Measurements from ENCODE around the gene FGFR3.

The FGFR3 gene

GRCh38 chr4:1785592-1785991, 7.5 kb upstream of the FGFR3 start:
- in situ Hi-C loops (cut with MboI; ENCODE audit: low pct_unique_long_range_greater_than_20kb, low sequenced_read_pairs, unreplicated experiment): no loop called here
- no peak for DNase-seq (ENCODE audit: low spot score)
- TF ChIP-seq, protein P1, sequence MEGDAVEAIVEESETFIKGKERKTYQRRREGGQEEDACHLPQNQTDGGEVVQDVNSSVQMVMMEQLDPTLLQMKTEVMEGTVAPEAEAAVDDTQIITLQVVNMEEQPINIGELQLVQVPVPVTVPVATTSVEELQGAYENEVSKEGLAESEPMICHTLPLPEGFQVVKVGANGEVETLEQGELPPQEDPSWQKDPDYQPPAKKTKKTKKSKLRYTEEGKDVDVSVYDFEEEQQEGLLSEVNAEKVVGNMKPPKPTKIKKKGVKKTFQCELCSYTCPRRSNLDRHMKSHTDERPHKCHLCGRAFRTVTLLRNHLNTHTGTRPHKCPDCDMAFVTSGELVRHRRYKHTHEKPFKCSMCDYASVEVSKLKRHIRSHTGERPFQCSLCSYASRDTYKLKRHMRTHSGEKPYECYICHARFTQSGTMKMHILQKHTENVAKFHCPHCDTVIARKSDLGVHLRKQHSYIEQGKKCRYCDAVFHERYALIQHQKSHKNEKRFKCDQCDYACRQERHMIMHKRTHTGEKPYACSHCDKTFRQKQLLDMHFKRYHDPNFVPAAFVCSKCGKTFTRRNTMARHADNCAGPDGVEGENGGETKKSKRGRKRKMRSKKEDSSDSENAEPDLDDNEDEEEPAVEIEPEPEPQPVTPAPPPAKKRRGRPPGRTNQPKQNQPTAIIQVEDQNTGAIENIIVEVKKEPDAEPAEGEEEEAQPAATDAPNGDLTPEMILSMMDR (IDR thresholded peaks at IDR 0.05; ENCODE audit: extremely low read depth, insufficient read depth, missing control alignments): no peak

DNA sequence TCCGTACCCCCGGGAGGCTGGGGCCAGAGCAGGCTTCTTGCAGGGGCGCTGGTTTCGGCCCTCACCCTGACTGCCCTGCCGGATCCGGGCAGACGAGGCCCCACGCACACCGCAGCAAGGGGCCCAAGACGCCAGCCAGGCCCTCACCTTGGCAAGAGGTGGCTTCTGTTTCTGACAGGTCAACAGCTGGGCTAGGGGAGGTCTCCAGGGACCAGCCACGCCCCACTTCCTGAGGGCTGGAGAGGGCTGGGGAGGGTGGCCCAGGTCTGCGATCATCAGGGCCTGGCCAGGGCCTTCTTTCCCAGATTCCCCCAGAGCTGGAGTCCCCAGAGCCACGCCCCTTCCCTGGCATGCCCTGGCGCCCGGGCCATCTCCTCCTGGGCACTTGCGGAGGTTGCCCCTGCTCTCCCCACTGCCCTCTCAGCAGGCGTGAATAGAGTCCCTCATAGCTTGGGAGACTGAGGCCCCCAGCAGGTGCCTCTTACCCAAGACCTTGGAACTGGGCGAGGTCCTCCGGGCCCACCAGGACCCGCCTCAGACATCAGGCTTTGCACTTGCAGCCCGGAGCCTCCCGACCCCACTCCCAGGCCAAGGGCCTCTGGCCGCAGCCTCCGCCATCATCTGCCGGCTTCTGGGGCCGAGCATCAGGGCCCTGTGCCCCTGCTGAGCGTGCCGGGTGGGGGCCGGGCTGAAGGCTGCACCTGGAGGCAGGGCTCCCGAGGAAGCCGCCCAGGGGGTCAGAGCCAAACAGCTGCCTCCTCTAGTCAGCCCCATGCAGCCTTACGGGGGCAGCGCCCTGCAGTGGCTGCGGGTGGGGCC, 6.3 kb upstream of the FGFR3 start:
- TF ChIP-seq, protein P1 (IDR thresholded peaks at IDR 0.05; ENCODE audit: extremely low read depth, insufficient read depth, missing control alignments): no peak
- no peak for DNase-seq (ENCODE audit: low spot score)
- in situ Hi-C loops (cut with MboI; ENCODE audit: low pct_unique_long_range_greater_than_20kb, low sequenced_read_pairs, unreplicated experiment): no loop called here

DNA sequence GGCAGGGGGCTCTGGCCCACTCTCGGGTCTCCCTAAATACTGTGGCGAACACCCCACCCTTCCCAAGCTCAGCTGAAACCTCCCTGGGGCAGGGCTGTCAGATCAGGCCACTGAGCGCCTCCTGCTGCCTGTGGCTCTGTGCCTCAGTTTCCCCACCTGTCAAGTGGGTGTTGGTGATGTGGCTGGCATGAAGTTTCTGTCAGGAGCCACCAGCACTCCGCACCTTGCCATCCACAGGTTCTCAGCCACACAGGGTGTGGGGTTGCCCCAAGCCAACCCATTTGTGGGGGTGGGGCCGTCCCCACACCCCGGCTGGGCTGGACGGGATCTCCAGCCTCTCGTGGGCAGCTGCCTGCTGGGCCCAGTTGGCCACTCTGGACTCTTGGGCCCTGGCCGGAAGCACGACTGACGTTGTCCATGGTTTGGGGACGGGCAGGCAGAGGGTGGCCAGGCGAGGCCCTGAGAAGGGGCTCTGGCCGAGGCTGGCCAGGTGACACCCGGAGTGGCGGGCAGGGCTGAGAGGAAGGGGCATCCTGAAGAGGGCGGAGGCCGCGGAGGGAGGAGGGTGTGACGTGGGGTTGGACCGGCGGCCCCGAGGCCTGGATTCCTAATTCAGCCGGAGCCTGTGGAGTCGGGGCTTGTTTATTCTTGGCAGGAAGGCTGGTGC, 5.5 kb upstream of the FGFR3 start:
- TF ChIP-seq, protein P1 (IDR thresholded peaks at IDR 0.05; ENCODE audit: extremely low read depth, insufficient read depth, missing control alignments): no peak
- in situ Hi-C loops (cut with MboI; ENCODE audit: low pct_unique_long_range_greater_than_20kb, low sequenced_read_pairs, unreplicated experiment): no loop called here

DNA sequence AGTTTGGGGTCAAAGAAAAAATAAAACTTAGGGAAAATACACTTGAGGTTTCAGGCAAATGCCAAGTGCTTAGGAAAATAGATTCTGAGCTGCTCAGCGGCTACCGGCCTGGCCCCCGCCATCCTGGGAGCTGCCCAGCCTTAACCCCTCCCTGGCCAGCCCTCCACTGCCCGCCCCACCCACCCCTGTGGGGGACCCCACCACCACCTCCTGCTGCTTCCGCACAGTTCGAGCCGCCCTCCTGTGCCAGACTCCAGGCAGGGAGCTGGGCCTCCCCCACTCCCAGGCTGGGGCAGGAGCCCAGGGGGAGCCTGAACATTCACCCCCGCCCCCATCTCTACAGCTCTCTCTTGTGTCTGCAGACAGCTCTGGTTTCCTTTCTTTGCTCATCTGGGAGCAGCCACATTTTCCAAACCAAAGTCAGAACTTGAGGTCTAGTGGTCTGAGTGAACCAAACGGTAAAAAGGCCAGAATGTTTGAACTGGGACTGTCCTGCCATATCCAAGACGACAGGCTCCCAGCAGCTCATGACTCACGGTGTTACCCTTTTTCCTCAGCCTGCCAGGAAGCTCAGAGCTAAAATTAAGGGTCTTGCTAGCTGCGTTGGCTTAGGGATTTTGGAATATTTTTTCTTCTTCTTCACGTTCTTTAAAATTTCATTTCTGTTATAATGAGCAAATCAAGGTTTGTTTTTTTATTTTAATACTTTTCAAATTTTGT, 4.7 kb upstream of the FGFR3 start:
- in situ Hi-C loops (cut with MboI; ENCODE audit: low pct_unique_long_range_greater_than_20kb, low sequenced_read_pairs, unreplicated experiment): no loop called here
- TF ChIP-seq, protein P1 (IDR thresholded peaks at IDR 0.05; ENCODE audit: extremely low read depth, insufficient read depth, missing control alignments): no peak
- no peak for DNase-seq (ENCODE audit: low spot score)

More for the DNA sequence above, 5.5 kb upstream of the FGFR3 start:
- no peak for DNase-seq (ENCODE audit: low spot score)

DNA sequence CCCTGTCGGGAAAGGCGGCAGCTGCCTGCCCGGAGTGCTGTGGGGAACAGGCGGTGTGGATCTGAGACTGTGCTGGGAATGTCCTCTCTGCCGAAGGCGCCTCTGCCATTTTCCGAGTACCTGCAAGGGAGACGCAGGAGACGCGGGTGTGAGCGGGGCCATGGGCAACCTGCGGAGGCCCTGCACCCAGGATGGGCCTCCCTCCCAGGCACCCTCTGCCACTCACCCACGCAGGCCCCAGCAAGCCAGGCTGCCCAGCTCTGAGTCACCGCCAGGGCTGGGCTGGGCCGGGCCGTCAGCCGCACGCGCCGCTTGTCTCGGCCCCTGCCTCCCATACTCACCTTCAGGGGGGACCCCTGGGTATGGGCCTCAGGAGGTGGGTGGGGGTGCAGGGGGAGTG, 3.5 kb upstream of the FGFR3 start:
- DNase-seq (ENCODE audit: low spot score): no peak
- TF ChIP-seq, protein P1 (IDR thresholded peaks at IDR 0.05; ENCODE audit: extremely low read depth, insufficient read depth, missing control alignments): no peak

DNA sequence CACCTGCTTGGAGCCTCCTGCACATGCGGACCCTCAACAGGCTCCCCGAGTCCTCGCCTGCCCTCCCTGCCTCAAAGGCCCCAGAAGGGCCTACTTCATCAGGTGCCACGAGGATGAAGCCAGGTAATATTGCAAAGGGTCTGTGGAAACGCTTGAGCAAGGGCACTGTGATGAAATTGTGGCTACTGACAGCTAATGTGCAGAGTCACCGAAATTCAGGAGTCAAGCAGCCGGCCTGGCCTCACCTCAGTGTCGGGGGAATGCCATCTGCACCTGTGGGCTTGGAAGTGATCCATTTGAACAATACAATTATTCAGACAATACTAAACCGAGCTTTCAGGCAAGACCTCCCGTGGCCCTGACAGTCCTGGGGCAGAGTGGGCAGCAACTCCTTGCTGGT, 3.1 kb upstream of the FGFR3 start:
- TF ChIP-seq, protein P1 (IDR thresholded peaks at IDR 0.05; ENCODE audit: extremely low read depth, insufficient read depth, missing control alignments): no peak
- DNase-seq (ENCODE audit: low spot score): no peak
- in situ Hi-C loops (cut with MboI; ENCODE audit: low pct_unique_long_range_greater_than_20kb, low sequenced_read_pairs, unreplicated experiment): no loop called here

More for the DNA sequence above, 3.5 kb upstream of the FGFR3 start:
- in situ Hi-C loops (cut with MboI; ENCODE audit: low pct_unique_long_range_greater_than_20kb, low sequenced_read_pairs, unreplicated experiment): no loop called here

All from GM13977 (cell line).